GM19455 (cell line): ENCODE measurements around the gene MYOF.
"Not testable (repeated sequence)": the region's sequence is repeated elsewhere in the genome, so short reads cannot be mapped to it uniquely, and the experiment has no call there.

Experiments used
- ATAC-seq: cut with Tn5 transposase; IDR thresholded peaks from one replicate; pipeline ENCODE4 v1.9.1; 2021; ENCODE audit not compliant: unreplicated experiment

Gene MYOF

DNA sequence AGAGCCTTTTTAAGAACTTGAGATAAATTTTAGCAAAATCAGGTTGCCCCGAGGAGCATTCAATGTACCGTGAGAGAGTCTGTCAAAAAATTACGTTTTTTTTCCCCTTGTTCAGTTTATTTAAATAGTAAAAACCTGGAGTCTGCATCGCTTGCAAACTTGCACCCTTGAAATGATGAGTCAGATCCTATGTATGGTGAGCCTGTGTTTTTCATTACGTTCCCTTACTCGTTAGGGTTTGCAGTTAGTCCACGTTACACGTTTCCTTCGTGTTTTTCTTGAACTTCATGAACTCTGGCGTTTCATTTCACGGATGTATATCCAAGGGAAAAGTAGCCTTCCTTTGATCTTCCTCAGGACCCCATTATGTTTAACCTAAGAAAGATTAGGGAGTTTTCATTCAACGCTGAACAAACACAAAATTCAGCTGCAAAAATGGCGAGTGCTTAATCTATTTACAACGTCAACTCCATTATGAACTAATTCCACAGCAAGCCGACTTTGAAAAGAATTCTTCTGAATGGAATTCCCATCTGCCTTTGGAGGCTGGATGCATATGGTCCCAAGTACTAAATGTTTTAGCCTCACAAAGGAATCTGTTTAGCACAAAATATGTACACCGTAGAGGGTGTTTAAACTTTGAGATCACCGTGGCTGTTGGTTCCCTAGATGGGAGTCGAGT, 182.4 kb downstream of the MYOF start:
- no peak for ATAC-seq

DNA sequence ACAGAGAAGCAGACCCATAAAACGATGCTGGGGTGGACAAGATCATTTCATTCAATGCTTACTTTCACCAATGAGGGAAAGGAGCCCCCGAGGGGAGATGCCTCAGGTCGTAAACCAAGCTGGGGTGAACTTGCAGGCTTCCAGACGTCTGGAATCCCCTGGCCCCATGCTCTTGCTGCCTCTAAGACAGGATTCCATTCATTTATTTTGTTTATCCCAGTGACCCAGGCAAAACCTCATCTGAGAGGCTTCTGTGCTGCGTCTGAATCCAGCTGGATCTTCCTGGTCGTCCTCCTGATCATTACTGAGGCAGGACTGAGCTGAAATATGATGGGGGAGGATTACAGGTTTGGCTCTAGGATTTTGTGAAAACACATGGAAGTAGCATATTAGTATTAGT, 182.9 kb downstream of the MYOF start:
- ATAC-seq: no peak

DNA sequence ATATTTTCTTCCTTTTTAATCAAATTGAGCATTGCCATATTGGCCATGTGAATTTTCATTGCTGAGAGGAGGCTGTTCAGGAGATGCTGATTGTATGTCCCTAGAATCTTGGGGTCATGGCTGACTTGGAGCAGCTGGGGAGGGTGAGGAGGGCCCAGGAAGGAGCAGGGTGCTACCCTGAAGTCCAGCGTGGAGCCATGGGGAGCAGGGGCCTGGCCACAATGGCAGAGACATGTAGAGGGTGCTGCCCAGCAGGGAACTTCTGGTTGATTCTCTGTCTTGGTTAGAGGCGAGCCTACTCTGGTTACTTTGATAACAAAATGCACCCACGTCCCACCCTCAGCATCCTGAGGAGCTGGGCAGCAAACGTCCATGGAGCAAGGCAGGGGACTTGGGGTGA, 186.0 kb downstream of the MYOF start:
- ATAC-seq: no peak

DNA sequence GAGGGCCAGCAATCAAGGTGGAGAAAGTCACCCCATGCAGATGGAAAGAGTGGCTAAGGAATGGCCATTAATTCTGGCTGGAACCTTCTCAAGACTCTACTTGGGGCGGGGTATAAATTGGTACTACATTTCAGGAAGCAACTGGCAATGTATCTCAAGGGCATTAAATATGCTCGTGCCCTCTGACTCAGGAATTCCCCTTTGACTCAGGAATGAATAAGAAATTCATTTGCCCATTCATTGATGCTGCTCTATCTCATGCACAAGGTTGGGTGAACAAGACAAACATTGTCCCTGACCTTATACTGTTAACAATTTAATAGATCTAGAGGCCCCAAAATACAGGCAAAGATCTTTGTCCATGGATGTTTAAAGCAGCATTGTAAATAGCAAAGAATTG, 188.1 kb downstream of the MYOF start:
- ATAC-seq: no peak

DNA sequence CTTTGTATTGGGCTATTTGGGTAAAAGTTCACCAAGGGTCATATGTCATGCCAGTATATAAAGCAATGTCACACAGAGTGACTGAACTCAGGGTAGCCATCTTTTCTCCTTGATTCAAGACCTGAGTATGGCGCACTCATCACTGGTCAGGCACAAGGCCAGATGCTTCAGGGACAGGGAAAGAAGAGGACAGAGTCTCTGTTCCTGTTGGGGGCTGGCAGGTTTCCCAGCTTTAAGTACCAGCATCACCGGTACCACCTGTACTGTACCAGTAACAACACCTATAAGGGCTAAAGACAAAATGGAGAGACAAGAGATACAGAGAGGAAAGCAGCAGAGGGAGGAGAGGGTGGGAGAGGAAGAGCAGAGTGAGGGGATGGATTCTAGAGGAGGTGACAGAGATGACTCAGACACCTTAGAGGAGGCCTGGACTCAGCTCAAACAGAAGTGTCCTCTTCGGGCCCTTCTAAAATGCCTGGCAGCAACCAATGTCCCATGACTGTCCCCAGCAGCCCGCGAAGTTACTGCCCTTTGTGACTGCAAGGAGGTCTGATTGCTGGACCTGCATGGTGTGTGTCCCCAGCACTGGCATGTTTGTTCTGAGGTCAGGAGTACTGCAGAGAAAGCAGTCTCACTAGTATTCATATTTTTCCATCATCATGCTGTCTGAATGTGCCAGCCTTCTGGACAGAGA, 191.3 kb downstream of the MYOF start:
- ATAC-seq: no peak

DNA sequence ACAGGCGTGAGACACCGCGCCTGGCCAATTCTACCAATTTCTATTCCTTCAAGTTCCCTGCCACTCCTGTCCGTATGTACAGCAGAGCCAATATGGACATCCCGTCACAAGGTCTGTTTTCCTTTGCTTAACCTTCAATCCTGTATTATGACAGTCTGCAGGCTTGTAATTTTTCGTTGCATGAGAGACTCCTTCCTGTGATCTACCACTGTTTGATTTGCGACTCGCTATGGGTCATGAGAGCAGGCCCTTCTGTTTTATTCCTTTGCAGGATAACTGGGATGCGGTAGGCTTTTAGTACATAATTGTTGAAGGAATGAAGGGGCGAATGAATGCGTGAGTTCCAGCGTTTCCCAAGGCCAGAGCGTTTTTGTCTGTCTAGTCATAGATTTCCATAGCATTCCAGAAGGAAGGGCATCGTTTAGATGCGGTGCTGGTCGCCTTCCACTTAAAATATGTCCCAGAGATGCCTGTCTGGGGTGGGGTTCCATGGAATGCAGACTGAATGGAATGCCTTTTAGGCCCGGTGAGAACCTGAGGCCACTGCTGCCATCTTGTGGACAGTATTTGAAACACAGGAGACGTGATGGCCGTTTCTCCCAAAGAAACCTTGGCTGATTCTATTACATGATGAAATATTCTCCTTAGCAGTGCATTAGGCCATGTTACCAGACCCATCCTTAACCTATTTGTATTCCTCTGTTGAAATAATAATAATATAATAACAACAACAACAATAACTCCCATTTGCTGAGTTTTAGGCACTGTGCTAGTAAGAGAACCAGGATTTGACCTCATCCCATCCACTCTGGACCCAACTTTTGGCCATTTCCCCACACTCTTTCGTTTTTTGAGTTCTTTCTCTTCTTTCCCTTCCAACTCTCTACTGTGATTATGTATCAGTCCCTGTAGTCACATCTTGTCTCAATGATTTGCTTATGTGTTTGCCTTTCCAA, 193.2 kb downstream of the MYOF start:
- no peak for ATAC-seq

DNA sequence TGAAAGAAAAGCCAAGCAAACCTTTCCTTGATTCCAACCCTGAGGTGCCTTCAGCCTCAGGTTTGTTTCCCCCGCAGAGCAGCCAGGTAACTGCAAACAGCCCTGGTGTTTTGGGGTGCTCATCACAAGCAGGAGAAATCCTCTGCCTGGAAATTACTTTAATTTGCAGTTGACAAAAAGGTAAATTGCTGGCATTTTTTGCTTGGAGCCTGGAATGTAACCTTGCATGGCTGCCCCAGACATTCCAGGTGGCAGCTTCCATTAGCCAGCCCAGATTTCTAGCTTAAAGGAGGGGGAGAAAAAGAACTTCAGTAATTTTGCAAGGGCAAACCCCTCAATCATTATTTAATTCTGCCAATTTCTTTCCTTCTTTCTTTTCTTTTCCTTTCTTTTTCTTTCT, 194.4 kb downstream of the MYOF start:
- no peak for ATAC-seq

DNA sequence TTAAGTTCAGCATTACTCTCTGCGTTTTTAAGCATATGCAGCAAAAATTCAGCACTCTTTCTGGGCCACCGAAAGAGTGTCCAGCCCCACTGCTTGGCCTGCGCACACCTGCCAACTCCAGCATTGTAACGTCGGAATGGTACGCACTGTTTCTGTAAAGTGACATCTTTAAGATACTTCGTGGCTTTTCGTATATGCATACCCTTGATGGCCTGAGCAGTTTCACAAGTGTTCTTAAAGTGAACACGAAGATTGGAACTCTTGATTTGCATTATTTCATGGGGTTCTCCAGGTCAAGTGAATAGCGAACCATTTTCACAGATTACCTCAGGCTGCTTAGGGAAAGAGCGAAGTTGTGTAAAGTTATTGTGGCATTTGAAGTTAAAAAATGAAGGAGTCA, 197.9 kb downstream of the MYOF start:
- ATAC-seq: not testable (repeated sequence)

DNA sequence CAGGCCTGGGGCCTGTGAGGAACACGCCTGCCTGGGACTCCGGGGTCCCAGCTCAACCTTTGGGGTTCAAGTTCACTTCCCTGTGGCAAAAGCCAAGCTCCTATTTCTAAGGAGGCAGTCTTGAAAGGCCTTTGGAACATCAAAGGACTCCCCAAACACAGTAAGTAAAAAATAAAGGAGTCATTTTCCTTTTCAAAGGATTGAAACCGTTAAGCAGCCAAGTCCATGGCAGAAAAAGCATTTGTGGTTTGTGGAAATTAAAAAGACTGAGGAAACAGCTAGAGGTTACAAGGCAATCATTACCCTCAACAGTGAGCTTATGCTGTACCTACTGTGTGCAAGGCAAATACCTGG, 200.8 kb downstream of the MYOF start:
- ATAC-seq: no peak

DNA sequence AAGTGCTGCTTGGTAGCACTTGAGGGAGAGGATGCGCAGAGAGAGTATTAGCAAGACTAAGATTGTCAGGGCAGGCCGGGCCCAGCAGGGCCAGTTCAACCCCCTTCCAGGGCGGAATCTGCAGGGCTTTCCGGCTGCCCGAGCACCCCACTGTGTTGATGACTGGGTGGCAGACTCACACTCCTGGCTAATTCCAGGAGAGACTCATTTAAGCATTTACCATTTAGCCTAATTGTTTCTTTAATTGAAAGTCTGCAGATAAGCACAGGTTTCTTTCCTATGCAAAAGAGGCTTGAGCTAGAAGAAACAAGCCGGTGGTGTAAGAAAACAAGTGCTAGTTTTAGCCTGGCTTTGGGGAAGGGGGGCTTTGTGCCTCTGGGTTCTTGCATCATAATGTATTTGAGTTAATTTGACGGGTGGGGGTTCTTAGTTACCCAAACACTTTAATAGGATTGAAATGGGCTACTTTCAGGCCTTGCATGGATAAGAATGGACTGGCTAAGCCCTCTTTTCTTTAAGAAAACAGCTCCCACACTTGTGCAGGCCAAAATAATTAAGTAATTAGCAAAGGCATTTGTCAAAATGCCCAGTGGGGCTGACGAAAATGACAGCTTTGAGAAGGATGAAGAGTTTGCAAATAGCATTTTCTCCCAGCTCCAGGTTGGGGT, 201.3 kb downstream of the MYOF start:
- no peak for ATAC-seq

DNA sequence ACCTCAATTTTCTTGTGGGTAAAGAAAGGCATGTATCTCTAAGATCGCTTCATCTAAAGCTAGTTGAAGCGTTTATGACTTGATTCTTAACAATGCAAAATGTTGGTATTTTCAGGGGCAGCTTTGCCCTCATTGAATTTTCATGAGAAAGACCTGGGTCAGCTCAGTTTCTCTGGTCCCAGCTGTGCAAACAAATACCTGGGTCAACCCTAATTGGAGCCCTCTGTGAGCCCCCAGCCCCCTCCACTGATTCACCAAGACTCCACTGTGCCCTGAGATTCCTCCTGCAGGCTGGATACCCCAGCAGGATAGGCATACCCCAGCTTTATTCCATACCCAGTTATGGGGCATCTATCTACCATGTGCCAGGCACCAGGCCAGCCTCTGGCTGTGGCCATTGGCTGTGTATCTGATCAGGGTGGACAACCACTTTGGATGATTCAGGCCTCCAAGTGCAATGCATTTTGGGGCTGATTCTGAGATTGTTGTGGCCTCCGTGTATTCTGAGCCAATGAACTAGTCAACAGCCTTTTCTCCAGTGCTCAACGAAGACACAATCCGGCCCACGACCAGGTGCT, 201.9 kb downstream of the MYOF start:
- ATAC-seq: no peak

DNA sequence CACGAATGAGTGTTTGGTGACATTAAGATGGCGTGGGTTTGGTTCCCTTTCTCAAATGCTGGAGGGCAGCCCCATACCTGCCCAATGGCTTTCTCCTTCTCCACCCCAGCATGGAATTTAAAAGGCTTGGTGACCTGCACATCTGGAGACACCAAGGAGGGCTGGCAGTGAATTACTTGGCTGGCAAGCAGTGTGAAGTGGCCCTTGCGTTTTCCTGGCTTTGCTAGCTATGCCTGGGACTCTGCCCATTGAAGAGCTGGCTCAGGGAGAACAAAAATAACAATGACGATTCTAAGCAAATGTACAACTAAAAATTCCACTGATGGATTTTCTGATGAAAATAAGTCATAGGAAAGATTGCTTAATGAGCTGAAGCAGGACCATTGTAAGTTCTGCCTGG, 204.8 kb downstream of the MYOF start:
- ATAC-seq: no peak

DNA sequence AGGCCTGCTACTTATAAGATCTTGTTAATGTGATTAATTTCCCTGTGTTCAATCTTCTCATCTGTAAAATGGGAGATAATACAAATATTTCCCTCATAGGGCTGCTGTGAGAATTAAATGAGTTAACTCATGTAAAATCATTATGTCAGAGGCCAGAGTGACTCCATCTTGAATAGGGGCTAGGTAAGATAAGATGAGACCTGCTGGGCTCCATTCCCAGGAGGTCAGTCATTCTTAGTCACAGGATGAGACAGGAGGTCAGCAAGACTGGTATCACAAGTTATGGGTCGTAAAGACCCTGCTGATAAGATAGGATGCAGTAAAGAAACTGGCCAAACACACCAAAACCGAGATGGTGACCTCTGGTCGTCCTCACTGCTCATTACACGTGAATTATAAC, 207.7 kb downstream of the MYOF start:
- ATAC-seq: no peak

DNA sequence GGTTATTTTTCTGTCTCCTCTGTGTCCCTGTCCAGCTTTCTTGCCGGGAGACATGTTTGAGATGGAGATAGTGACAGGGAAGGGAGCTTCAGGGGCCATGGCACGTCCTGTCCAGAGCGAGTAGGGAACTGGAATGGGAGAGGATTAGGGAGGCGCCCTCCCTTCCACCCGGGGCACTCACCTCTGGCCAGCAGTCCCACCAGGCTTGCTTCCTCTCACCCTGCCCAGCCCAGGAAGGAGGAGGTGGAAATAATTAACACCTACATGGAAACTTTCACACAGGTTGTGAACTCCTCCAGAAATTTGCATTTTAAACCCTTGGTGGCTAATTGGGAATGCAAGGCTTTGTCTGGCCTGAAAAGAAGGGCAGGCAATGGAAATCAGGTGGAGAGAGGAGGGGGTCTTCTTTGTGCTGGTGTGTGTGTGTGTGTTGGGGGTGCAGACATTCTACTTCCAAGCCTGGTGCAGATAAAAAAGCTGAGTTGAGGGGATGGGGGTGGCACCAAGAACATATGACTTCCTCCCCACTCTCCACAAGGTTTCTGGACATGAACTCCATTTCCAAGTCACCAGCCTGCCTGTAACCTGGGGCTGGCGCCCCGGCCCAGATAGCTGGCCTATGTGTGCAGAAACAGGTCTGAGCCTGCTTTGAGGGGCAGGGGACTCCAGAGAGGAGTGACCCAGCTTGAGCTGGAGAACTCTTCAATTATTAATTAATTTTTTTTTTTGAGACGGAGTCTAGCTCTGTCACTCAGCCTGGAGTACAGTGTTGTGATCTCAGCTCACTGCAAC, 209.1 kb downstream of the MYOF start:
- no peak for ATAC-seq

DNA sequence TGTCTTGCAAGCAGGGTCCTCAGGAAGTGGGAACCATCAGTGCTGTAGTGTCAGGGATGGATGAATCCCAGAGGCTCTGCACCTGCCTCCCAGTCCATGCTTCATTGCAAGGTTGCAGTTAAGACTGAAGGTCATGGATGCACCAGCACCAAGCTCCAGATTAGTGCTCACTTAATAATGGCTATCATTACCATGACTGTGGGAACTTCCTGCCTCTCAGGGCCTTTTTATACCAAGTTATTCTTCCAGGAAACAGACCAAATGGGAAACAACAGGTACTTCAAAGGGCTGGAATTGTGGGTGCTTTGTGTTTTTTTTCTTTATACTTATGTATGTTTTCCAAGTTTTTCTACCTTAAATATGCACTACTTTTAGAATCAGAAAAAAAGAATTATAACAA, 210.8 kb downstream of the MYOF start:
- no peak for ATAC-seq

DNA sequence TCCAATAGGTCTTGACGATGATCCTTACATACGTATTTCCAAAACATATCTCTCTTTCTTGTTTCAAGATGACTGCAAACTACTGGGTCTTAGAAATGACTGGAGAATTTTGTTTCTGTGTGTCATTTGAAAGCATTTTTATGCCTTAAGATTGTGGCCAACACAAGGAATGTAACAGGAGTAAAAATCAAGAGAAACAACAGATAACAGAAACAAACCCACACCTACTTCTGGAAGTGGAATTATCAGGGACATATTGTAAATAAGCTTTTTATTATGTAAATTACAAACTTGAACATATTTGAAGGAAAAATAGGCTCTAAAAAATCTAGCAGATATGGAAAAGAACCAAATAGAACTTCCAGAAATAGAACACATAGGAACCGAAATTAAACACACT, 212.9 kb downstream of the MYOF start:
- ATAC-seq: no peak

DNA sequence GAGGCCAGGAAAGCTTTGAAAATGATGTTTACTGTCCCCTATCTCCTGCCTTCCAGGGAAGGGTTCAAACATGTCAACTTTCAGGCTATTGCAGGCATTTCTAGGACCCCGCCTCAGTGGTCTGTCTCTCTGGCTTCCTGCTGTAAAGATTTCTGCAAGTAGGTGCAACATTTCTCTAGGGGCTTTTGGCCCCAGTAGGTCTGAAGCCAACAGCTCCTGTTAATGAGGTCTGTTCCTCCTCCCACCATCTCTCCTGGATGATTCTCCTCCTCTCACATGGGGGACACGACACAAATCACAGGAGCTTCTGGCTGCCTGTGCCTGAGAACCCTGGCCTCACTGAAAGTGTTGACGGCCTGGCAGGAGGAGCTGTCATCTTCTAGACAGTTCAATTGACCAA, 214.1 kb downstream of the MYOF start:
- no peak for ATAC-seq

DNA sequence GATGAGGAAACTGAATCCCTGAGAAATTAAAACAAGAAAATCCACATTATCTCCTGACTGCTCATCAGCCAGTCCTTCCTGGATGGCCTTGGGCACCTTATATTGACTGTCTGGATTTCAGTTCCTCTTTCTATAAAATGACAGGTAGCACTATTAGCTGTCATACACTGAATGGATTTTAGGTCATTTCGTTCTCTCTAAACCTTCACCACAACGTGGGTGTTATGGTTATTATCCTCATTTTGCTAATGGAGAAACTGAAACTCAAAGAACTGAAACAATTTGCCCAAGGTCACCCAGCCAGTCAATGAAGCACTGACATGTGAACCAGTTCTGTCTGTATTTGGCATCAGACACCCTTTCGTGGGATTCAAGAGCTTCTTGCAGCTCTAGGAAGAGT, 214.6 kb downstream of the MYOF start:
- peak; percentile 100 for ATAC-seq

DNA sequence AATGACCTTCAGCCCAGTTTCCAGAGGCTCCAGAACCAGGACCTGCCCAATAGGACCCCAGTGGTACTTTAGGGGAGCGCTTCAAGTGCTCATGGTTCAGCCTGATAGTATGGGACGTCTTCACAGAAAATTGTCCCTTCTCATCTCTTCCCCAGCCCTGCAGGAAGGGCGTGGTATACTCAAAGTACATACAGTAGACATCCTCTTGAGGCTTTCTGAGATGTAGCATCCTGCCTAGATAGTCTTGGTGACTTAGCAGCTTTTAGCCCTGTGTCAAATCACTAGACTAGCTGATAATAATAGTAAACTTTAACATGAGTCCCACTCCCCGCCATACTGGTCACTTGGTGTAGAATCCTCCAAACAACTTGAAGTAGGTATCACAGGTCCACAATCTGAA, 215.3 kb downstream of the MYOF start:
- ATAC-seq: no peak

DNA sequence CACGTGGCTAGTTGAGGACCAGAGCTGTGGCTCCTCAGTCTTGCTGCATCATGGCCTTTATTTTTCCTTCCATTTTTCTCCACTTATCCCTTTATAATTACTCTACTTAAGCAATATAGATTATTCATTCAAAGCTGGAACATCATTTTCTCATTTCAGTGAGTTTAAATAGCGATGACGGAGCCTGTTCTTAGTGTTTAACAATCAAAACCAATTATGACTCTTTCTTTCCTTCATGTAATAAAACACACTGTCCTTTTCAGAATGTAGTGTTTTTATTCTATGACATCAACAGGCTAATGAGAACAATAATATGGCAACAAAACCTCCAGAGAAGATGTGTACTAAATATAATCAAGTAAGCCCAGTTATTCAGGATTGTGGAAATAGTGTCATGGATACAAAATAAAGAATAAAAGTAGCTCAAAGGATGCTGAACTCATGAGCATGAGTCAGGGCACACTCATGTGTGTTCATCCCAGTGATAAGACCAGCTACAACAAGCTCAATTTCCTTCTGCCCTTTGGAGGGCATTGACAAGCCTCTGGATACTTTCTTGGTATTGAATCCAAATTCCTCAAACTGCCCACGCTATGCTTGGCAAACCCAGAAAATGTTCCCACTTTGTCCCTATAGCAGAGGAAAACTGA, 220.0 kb downstream of the MYOF start:
- no peak for ATAC-seq
